ENCODE data around the gene SLC14A1.

- TF ChIP-seq POLR2A (IDR thresholded peaks at IDR 0.05; ENCODE audit: low read length) = no peak
- no peak for TF ChIP-seq GATA1 (IDR thresholded peaks at IDR 0.05; ENCODE audit: low read depth, low read length)
These were observed 24.5 kb downstream of the SLC14A1 start for GRCh38 chr18:45748501-45748900.
